Measurements from ENCODE around the gene NFATC1.

DNA sequence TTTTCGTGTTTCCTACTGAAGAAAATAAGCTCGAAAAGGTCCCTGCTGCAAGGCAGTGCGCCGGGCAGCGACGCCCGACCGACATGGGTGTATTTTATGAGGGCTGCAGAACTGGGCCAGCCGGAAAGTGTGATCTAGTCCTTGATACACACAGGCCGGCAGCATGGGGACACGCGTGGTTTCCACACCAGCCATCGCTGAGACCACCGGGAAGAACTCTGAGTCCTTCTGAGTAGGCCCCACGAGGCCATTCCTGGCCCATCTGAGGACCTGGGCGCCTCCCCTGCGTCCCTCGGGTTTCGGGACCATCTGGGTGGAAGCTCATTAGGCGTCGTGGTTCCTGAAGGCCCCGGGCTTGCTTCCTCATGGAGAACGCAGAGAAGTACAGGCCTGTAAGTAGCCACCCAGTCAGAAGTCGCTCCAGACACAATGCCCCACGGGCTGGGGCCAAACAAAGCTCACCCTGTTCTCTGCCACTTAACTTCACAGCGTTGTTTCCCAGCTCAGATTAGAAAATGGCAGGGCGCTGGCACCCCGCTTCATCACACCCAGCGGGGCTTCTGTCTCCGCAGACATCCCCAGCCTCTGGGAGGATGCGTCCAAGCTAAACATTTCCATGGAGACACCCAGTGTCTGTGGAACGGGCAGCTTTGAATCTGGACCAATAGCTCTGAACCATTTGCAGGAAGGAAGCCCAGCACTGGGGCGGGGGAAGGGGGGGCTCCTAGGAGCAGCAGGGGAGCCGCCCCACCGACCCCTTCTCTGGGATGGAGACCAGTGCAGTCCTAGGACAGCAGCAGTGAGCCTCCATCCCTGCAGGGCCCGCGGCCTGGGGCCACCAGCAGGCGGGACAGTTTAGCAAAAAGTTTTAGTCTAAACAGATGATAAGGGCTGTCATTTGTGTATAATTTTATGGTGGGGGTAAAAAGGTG is 2.4 kb downstream of the NFATC1 start:
- TF ChIP-seq, protein P1, sequence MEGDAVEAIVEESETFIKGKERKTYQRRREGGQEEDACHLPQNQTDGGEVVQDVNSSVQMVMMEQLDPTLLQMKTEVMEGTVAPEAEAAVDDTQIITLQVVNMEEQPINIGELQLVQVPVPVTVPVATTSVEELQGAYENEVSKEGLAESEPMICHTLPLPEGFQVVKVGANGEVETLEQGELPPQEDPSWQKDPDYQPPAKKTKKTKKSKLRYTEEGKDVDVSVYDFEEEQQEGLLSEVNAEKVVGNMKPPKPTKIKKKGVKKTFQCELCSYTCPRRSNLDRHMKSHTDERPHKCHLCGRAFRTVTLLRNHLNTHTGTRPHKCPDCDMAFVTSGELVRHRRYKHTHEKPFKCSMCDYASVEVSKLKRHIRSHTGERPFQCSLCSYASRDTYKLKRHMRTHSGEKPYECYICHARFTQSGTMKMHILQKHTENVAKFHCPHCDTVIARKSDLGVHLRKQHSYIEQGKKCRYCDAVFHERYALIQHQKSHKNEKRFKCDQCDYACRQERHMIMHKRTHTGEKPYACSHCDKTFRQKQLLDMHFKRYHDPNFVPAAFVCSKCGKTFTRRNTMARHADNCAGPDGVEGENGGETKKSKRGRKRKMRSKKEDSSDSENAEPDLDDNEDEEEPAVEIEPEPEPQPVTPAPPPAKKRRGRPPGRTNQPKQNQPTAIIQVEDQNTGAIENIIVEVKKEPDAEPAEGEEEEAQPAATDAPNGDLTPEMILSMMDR (conservative IDR thresholded peaks at IDR 0.05 in 1 of 2, IDR thresholded peaks at IDR 0.05 in 1 of 2; ENCODE audit: low read depth in 1 of 2, low read length in 2 of 2): no peak
- no peak for TF ChIP-seq EZH2 (IDR thresholded peaks at IDR 0.05; ENCODE audit: low read length, missing control alignments)
